ENCODE data around the gene DYNLT1. TPM values are rescaled to one million over a fixed set of nuclear protein-coding genes. Genes with fewer than 3 reads are reported as not detected.

Gene DYNLT1
- total RNA-seq, 1 experiment from 2014 or later: 105 TPM

DNA sequence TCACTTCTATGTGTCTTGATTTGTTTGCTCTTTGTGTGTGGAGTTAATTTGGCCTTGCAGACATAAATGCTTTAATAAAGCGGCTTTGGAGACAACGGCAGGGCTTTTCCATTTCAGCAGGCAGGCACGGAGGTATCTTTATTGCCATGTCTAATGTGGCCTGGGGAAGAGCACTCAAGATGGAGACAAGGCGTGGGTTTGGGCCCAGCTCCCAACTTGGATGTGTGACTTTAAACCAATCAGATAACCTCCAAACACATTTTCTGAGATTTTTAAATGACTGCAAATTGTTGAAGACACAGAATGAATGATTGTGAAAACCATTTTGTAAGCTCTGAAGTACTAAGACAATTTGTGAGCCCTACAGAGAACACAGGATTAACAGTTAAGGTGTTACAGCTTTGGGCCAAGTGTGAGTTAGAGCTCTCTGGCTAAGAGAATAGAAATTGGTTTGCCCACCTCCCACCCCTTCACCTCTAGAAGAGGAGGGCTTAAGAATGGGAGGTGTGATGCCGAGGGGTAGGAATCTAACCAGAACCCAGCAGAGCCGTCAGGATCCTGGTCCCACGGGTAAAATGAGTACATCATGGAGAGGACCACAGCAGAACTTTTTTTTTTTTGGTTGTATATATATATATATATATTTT is 9.0 kb downstream of the DYNLT1 start:
- H3K18ac ChIP-seq (ENCODE audit: insufficient read length, low read depth, low read length): no peak overlapping the region
- Mint-ChIP-seq H3K27ac (no peak overlapping the region), H3K4me1 (peaks cover 8 to 10% of the 10 kb centered on the region in 2 experiments), H3K4me3 (no peak overlapping the region), H3K36me3 (ENCODE audit: insufficient read depth in 1 of 3, low read depth in 3 of 3) (peaks cover 17 to 55% (median 39%) of the 10 kb centered on the region in 3 experiments; a peak in 6 of 7 replicates), H3K27me3 (ENCODE audit: low read depth) (no peaks in the 10 kb centered on the region), H3K9me3 (no peaks in the 10 kb centered on the region)
- H2BK120ac ChIP-seq (ENCODE audit: low read depth, low read length, poor library complexity, severe bottlenecking): no peak overlapping the region
- no peak overlapping the region for H4K91ac ChIP-seq (ENCODE audit: insufficient read length, low read depth, low read length)
- DNase-seq: no peak
- H3K79me1 ChIP-seq (ENCODE audit: insufficient read depth, low read depth, low read length, poor library complexity, severe bottlenecking): no peaks in the 10 kb centered on the region
- no peaks in the 10 kb centered on the region for H3K9me3 ChIP-seq (ENCODE audit: control insufficient read depth, low read depth, low read length)
- no peak overlapping the region for H4K8ac ChIP-seq (replicated peaks; ENCODE audit: insufficient read length, low read depth, low read length)
- no peak overlapping the region for H3K14ac ChIP-seq (ENCODE audit: insufficient read depth, low read length)
- no peaks in the 10 kb centered on the region for H3K23me2 ChIP-seq (ENCODE audit: insufficient read length, low read depth, low read length, poor library complexity, severe bottlenecking)
- H3K56ac ChIP-seq (ENCODE audit: insufficient read length, low read depth, low read length): no peak overlapping the region
- H3K27ac ChIP-seq (ENCODE audit: insufficient read length, low read depth, low read length): no peak overlapping the region
- H3K9ac ChIP-seq (ENCODE audit: extremely low read depth, insufficient read length, low read length): no peak overlapping the region
- H3K23ac ChIP-seq (ENCODE audit: insufficient read length, low read depth, low read length): no peak overlapping the region
- no peaks in the 10 kb centered on the region for H4K20me1 ChIP-seq (ENCODE audit: control insufficient read depth, insufficient read depth, insufficient read length)
- H3K4me1 ChIP-seq (ENCODE audit: insufficient read depth, low read length): no peaks in the 10 kb centered on the region
- no peaks in the 10 kb centered on the region for H3K27me3 ChIP-seq (ENCODE audit: insufficient read depth, low read length)
- no peak overlapping the region for H2BK5ac ChIP-seq (ENCODE audit: insufficient read length, low read length)
- no peak overlapping the region for H3K4me2 ChIP-seq (ENCODE audit: insufficient read depth, insufficient read length, low read length)
- no peak overlapping the region for H2BK20ac ChIP-seq (ENCODE audit: low read depth, low read length, poor library complexity, severe bottlenecking)
- no peak overlapping the region for H4K5ac ChIP-seq (ENCODE audit: insufficient read length, low read depth, low read length)
- no peak overlapping the region for H3K4ac ChIP-seq (ENCODE audit: low read depth, low read length)
- H2AFZ ChIP-seq (ENCODE audit: low read length): no peak overlapping the region
- H2BK12ac ChIP-seq (ENCODE audit: insufficient read length, low read depth, low read length): no peak overlapping the region
- H2AK5ac ChIP-seq (ENCODE audit: insufficient read length, low read length): no peak overlapping the region
- no CpG with 5 or more reads among the region's 7 CpGs for WGBS (ENCODE audit: extremely low coverage, insufficient read length, low lambda C conversion rate)
- no peaks in the 10 kb centered on the region for H3K79me2 ChIP-seq (ENCODE audit: insufficient read depth, low read length)
- no peak overlapping the region for H3T11ph ChIP-seq (ENCODE audit: low read length)
- no peak overlapping the region for H2BK15ac ChIP-seq (ENCODE audit: low read depth, low read length)
- TF ChIP-seq, protein P1, sequence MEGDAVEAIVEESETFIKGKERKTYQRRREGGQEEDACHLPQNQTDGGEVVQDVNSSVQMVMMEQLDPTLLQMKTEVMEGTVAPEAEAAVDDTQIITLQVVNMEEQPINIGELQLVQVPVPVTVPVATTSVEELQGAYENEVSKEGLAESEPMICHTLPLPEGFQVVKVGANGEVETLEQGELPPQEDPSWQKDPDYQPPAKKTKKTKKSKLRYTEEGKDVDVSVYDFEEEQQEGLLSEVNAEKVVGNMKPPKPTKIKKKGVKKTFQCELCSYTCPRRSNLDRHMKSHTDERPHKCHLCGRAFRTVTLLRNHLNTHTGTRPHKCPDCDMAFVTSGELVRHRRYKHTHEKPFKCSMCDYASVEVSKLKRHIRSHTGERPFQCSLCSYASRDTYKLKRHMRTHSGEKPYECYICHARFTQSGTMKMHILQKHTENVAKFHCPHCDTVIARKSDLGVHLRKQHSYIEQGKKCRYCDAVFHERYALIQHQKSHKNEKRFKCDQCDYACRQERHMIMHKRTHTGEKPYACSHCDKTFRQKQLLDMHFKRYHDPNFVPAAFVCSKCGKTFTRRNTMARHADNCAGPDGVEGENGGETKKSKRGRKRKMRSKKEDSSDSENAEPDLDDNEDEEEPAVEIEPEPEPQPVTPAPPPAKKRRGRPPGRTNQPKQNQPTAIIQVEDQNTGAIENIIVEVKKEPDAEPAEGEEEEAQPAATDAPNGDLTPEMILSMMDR (conservative IDR thresholded peaks at IDR 0.05): no peak
